Stimulated activated CD4-positive, alpha-beta T cell treated with anti-CD3 and anti-CD28 coated beads, Interleukin-1b, Interleukin-23, amount 100 ng/mL, for 4 hours (primary cell): ENCODE measurements around the gene MCRS1.
"Not testable (repeated sequence)": the region's sequence is repeated elsewhere in the genome, so short reads cannot be mapped to it uniquely, and the experiment has no call there.

Experiments used
- DNase-seq, 2 donors: peaks; one replicate each; pipeline ENCODE4 v3.0.0-alpha.2; 2020; ENCODE audit warnings: low read depth in 2 of 2

The MCRS1 gene

GRCh38 chr12:49515266-49515665, 52.7 kb downstream of the MCRS1 start:
- no peak for DNase-seq

GRCh38 chr12:49512546-49512945, 55.4 kb downstream of the MCRS1 start:
- DNase-seq = no peak

DNA sequence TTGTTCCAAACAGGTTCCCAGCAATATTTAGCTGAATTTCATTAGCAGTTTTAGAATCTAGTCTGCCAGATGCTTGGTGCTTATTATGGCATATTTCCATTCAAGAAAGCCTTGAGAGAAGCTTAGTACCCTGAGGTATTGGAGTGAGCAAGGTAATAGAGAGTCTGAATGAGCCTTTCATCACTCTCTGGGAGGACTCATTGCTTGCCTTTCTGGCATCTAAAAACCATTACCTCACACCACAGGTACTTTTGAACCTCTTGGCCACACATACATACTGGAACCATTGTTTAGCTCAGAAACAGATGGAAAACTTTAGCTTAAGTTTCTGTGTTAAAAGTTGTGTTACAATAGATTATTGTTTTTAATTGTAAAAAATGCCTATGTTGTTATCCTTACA, 56.5 kb downstream of the MCRS1 start:
- DNase-seq = no peak

- DNase-seq = not testable (repeated sequence)
Measured at GRCh38 chr12:49509681-49510080, 58.3 kb downstream of the MCRS1 start.
